Duodenal mucosa (tissue), 2 donors: Measurements from ENCODE around the gene GEN1.

Source experiments
- H3K27ac ChIP-seq: one replicate; pipeline ENCODE4 v1.7.0; 2013; ENCODE audit warnings: low read depth, low read length
- H3K27me3 ChIP-seq, 2 donors: one replicate each; pipeline ENCODE4 v1.7.0; 2013; ENCODE audit warnings: low read length in 2 of 2, control low read depth in 1 of 2; ENCODE audit not compliant: insufficient read depth in 2 of 2, control insufficient read depth in 1 of 2
- H3K36me3 ChIP-seq, 2 donors: one replicate each; pipeline ENCODE4 v1.7.0; 2013; ENCODE audit warnings: low read length in 2 of 2, control low read depth in 1 of 2; ENCODE audit not compliant: insufficient read depth in 2 of 2, control insufficient read depth in 1 of 2
- H3K4me1 ChIP-seq, 2 donors: one replicate each; pipeline ENCODE4 v1.7.0; 2013; ENCODE audit warnings: low read length in 2 of 2, control low read depth in 1 of 2; ENCODE audit not compliant: insufficient read depth in 2 of 2, control insufficient read depth in 1 of 2
- H3K4me3 ChIP-seq, 2 donors: one replicate each; pipeline ENCODE4 v1.7.0; 2013; ENCODE audit warnings: low read length in 2 of 2, low read depth in 1 of 2
- H3K9ac ChIP-seq, 2 donors: one replicate each; pipeline ENCODE4 v1.7.0; 2013; ENCODE audit warnings: low read length in 2 of 2, low read depth in 1 of 2
- H3K9me3 ChIP-seq, 2 donors: one replicate each; pipeline ENCODE4 v1.7.0; 2013; ENCODE audit warnings: low read length in 2 of 2, control low read depth in 1 of 2; ENCODE audit not compliant: control insufficient read depth in 1 of 2

GEN1 gene

GRCh38 chr2:17752892-17753802 lies 791 bp upstream of the GEN1 start:
- Histone ChIP-seq H3K4me1 (peaks cover 17 to 26% of the 10 kb centered on the region in 2 donors), H3K36me3 (no peaks in the 10 kb centered on the region), H3K27ac (peak overlapping the region; percentile 68), H3K27me3 (no peaks in the 10 kb centered on the region), H3K4me3 (peak overlapping the region; percentile 85 to 89), H3K9me3 (no peaks in the 10 kb centered on the region), H3K9ac (peak overlapping the region; percentile 75 to 79)

GRCh38 chr2:17754773-17755425 lies 961 bp downstream of the GEN1 start:
- Histone ChIP-seq H3K9me3 (no peaks in the 10 kb centered on the region), H3K9ac (peak overlapping the region; percentile 65 to 79), H3K27me3 (no peaks in the 10 kb centered on the region), H3K4me3 (peak overlapping the region; percentile 85 to 89), H3K36me3 (no peaks in the 10 kb centered on the region), H3K27ac (no peak overlapping the region), H3K4me1 (peaks cover 17 to 26% of the 10 kb centered on the region in 2 donors)

- no peaks in the 10 kb centered on the region for H3K27me3 ChIP-seq
- no peaks in the 10 kb centered on the region for H3K9me3 ChIP-seq
- no peak overlapping the region for H3K9ac ChIP-seq
- H3K4me1 ChIP-seq: peaks cover 17 to 21% of the 10 kb centered on the region in 2 donors
- no peak overlapping the region for H3K4me3 ChIP-seq
- H3K36me3 ChIP-seq: no peaks in the 10 kb centered on the region
- H3K27ac ChIP-seq: no peak overlapping the region
Observed at GRCh38 chr2:17756668-17757067, 2.7 kb downstream of the GEN1 start.

- Histone ChIP-seq H3K9ac (no peak overlapping the region), H3K4me1 (peaks cover 14 to 16% of the 10 kb centered on the region in 2 donors), H3K36me3 (no peaks in the 10 kb centered on the region), H3K4me3 (no peak overlapping the region), H3K27ac (no peak overlapping the region), H3K27me3 (no peaks in the 10 kb centered on the region), H3K9me3 (no peaks in the 10 kb centered on the region)
Observed at GRCh38 chr2:17757321-17757720, 3.4 kb downstream of the GEN1 start.

- Histone ChIP-seq H3K27ac (no peak overlapping the region), H3K9ac (no peak overlapping the region), H3K36me3 (no peaks in the 10 kb centered on the region)
Observed at GRCh38 chr2:17758118-17758517, 4.2 kb downstream of the GEN1 start.

GRCh38 chr2:17759805-17760204 lies 5.9 kb downstream of the GEN1 start:
- Histone ChIP-seq H3K4me3 (no peak overlapping the region), H3K36me3 (no peaks in the 10 kb centered on the region), H3K27me3 (no peaks in the 10 kb centered on the region), H3K9me3 (no peaks in the 10 kb centered on the region), H3K27ac (no peak overlapping the region), H3K9ac (no peak overlapping the region), H3K4me1 (peaks cover 4 to 5% of the 10 kb centered on the region in 2 donors)

More at GRCh38 chr2:17758118-17758517, 4.2 kb downstream of the GEN1 start:
- Histone ChIP-seq H3K4me1 (peaks cover 9% of the 10 kb centered on the region in 2 donors), H3K9me3 (no peaks in the 10 kb centered on the region), H3K4me3 (no peak overlapping the region), H3K27me3 (no peaks in the 10 kb centered on the region)

- Histone ChIP-seq H3K9me3 (no peaks in the 10 kb centered on the region), H3K9ac (no peak overlapping the region), H3K4me3 (no peak overlapping the region), H3K27me3 (no peaks in the 10 kb centered on the region), H3K4me1 (no peaks in the 10 kb centered on the region), H3K36me3 (peaks cover 0 to 3% of the 10 kb centered on the region in 2 donors), H3K27ac (no peak overlapping the region)
Observed at GRCh38 chr2:17762451-17762850, 8.5 kb downstream of the GEN1 start.

- Histone ChIP-seq H3K4me1 (no peaks in the 10 kb centered on the region), H3K27ac (no peak overlapping the region), H3K36me3 (peaks cover 0 to 3% of the 10 kb centered on the region in 2 donors), H3K27me3 (no peaks in the 10 kb centered on the region), H3K9ac (no peak overlapping the region), H3K9me3 (no peaks in the 10 kb centered on the region), H3K4me3 (no peak overlapping the region)
Observed at GRCh38 chr2:17763641-17764333, 9.8 kb downstream of the GEN1 start.

GRCh38 chr2:17765398-17765797 lies 11.5 kb downstream of the GEN1 start:
- Histone ChIP-seq H3K36me3 (peaks cover 0 to 5% of the 10 kb centered on the region in 2 donors), H3K9me3 (no peaks in the 10 kb centered on the region), H3K4me3 (no peak overlapping the region), H3K9ac (no peak overlapping the region), H3K27ac (no peak overlapping the region), H3K4me1 (no peaks in the 10 kb centered on the region), H3K27me3 (no peaks in the 10 kb centered on the region)

- Histone ChIP-seq H3K9me3 (no peaks in the 10 kb centered on the region), H3K9ac (no peak overlapping the region), H3K27ac (no peak overlapping the region), H3K36me3 (peaks cover 3 to 10% of the 10 kb centered on the region in 2 donors), H3K27me3 (no peaks in the 10 kb centered on the region), H3K4me1 (no peaks in the 10 kb centered on the region), H3K4me3 (no peak overlapping the region)
Observed at GRCh38 chr2:17768894-17769293, 15.0 kb downstream of the GEN1 start.
